Activated CD8-positive, alpha-beta memory T cell treated with anti-CD3 and anti-CD28 coated beads for 48 hours (primary cell): ENCODE data around the gene CYTH4.

Source experiments
- DNase-seq, 3 experiments: peaks; one replicate each; pipeline ENCODE4 v3.0.0-alpha.2; 2020; ENCODE audit warnings: low read depth in 2 of 3, low spot score in 2 of 3

Gene CYTH4

GRCh38 chr22:37343863-37344734 lies 61.8 kb downstream of the CYTH4 start:
- DNase-seq: no peak

- no peak for DNase-seq
These were observed 62.6 kb downstream of the CYTH4 start for GRCh38 chr22:37344735-37345449.

- no peak for DNase-seq
These were observed 63.7 kb downstream of the CYTH4 start for GRCh38 chr22:37345863-37346504.

- DNase-seq: no peak
These were observed 64.2 kb downstream of the CYTH4 start for GRCh38 chr22:37346505-37346895.

- no peak for DNase-seq
These were observed 66.9 kb downstream of the CYTH4 start for GRCh38 chr22:37349043-37349814.

- no peak for DNase-seq
These were observed 68.9 kb downstream of the CYTH4 start for GRCh38 chr22:37351232-37351631.

- DNase-seq: no peak
These were observed 70.2 kb downstream of the CYTH4 start for GRCh38 chr22:37352481-37352880.

DNA sequence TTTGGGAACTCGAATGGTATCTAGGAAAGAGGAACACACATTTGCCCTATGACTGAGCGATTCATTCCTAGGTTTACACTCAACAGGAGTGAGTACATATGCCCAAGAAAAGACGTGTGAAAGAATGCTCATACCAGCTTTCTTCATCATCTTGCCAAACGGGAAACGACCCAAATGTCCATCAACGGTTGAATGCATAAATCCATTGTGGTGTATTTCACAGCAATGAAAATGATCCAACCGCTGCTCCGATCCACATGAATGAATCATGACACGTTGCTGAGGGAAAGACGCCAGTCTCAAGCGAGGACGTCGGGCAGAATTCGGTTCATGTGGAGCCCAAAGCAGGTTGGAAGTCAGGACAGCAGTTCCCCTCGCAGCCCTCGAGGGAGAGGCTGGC lies 71.5 kb downstream of the CYTH4 start:
- no peak for DNase-seq

- DNase-seq: no peak
These were observed 72.0 kb downstream of the CYTH4 start for GRCh38 chr22:37354261-37354660.

DNA sequence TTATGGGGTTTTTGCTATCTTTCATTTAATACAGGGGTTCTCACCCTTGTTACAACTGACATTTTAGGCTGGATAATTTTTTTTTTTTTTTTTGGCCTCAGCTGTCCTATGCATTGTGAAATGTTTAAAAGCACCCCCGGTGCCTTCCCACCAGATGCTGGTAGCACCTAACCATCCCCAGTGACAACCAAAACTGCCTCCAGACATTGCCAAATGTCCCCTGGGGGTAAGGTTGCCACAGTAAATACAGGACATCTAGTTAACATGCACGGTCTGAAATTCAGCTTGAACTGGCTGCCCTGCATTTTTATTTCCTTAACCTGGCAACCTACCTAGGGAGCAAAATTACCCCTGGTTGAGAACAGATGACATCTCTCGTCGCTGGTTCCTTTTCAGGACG lies 72.4 kb downstream of the CYTH4 start:
- DNase-seq: no peak

- no peak for DNase-seq
These were observed 72.9 kb downstream of the CYTH4 start for GRCh38 chr22:37355174-37355573.

DNA sequence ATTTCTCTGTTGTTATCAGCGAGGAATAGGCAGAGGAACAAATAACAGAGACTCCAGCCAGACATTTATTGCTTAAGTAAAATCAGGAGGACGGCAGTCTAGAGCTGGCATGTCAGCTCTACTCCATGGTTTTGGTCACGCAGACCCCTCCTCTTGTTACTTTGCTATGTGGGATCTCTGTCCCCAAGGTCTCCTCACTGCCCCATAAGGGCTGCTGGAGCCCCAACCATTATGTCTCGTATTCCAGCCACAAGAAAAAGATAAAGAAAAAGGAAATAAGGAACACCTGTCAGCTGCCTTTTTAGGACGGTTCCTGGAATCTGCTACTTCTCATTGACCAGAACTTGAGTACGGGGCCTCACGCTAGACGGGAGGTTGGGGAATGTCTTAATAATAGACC lies 74.6 kb downstream of the CYTH4 start:
- DNase-seq: no peak

- DNase-seq: no peak
These were observed 75.3 kb downstream of the CYTH4 start for GRCh38 chr22:37357446-37358075.

DNA sequence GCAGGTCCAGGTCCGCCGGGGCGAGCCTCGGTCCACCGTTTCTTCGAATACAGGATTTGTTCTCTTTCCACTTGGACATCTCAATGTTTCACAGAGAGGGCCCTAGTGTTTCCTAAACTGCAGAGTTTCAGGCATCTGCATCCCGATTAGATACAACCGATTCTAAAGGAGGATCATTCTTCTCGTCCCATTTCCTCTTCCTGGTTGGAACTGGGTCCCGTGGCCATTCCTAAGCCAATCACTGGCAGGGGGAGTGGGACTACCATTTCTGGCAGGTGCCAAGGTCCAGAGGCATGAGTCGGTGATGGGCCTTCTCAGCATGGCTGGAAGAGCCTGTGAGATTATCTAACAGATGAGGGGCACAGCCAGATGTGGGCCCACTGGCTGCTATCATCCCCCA lies 76.1 kb downstream of the CYTH4 start:
- no peak for DNase-seq

GRCh38 chr22:37358917-37359316 lies 76.6 kb downstream of the CYTH4 start:
- DNase-seq: no peak

DNA sequence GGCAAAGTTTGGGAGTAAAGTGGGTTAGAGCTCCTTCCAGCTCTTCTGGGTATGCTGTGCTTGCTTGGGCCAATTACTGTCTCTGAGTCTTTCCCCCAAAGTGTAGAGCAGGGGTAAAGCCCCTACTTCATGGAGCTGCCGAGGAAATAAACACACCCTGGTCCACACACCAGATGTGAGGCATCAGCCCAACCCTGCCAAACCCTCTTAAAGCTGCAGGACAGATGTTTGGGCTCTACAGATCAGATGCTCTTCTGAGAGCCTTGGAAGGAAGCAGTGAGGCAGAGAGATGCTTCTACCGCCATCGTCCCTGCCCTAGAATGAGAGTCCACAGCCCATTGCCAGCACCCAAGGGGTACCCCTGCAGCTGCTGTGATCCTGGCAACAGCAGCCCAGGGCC lies 80.3 kb downstream of the CYTH4 start:
- no peak for DNase-seq

DNA sequence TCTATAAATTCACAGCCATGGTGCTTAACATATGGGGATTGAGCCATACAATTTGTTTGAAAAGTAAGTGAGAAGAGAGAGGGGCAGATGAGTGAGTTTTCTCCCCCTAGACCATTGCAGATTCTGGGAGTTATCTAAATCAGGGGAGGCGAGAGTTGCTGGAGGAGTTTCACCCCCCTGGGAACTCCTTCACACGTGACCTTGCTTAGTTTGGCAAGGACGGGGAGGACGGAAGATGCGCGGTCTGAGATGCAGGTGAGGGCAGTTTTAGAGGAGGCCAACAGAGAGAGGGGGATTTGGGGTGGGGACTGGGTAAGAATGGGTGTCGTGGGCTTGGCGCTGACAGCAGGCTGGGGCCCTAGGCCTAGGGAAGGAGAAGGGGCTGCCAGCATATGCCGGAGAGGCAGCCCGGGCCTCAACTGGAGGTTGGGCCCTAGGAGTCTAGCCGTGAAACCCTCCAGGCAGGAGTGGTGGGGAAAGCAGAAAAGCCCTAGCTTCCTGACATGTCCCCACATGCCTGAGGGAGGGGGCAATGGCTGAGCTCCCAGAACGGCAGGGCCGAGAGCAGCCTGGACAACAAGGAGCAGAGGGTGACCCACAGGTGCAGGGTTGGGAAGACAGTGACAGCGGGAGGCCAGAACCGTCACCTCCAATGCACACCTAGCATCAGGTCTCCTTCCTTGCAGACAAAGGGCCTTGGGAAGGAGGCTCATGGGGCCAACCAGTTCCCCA lies 81.1 kb downstream of the CYTH4 start:
- no peak for DNase-seq
